ENCODE measurements around the gene ALDH9A1.
"Not testable (repeated sequence)": the region's sequence is repeated elsewhere in the genome, so short reads cannot be mapped to it uniquely, and the experiment has no call there.

The ALDH9A1 gene

DNA sequence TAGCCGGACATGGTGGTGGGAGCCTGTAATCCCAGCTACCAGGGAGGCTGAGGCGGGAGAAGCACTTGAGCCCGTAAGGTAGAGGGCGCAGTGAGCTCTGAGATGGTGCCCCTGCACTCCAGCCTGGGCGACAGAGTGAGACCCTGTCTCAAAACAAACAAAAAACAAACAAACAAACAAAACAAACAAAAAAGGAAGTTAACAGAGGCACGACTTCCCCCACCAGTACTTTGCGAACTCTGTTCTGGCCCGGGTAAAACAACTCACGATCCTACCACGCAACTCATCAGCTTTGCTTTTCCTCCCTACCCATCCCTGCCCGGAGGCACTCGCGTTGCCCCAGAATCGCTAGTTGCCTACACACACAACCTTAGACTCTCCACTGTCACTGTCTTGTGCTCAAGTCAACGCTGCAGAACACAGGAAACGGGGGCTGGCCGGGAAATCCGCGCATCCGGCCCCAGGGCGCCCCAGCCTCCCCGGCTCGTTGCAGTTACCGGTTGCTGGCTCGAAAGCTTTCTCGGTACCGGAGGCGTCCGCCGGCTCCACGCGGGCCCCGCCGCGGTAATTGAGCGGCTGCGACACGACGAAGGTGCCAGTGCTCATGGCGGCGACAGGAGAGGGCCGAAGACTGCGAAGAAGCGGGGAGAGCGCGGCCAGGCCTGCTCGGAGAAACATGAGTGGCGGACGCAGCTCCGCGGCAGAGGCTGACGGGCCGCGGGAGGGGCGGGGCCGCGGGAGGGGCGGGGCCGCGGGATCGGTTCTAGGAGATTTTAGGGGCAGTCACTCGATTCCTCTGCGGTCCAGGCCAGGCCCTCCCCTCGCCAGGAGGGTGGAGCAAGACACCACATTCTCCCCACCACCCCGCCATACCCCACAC is at the start of gene ALDH9A1:
Gene ALDH9A1, minus strand, starts transcription at position 682 of the 880 bp plus-strand sequence. Its CDS starts 4 bp downstream, at position 678.
- in situ Hi-C loops (cut with MboI; ENCODE audit: low sequenced_read_pairs): no loop called here

DNA sequence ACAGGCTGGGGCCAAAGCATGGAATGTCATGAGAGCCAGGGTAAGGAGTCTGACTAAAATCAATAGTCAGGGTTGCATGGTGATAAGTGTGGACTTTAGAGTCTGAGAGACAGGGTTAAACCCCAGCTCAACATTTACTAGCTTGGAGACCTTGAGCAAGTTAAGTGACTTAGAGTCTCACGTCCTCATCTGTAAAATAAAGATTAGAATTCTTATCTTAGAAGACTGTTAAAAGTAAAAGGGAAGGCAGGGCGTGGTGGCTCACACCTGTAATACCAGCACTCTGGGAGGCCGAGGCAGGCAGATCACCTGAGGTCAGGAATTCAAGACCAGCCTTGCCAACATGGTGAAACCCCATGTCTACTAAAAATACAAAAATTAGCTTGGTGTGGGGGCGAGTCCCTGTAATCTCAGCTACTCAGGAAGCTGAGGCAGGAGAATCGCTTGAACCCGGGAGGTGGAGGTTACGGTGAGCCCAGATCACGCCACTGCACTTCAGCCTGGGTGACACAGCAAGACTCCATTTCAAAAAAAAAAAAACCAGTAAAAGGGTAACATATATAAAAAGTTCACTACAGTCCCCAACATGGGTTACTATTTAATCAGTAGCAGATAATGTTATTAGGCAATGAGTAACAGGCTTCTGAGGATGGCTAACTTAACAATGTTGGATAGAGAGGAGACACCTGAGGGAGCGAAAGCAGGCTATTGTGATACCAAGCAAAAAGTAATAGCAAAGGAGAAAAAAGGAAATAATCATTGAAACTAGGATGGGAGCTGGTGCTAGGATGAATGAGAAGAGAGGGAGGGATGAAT is 49.5 kb upstream of the ALDH9A1 start:
- in situ Hi-C loops (cut with MboI; ENCODE audit: low sequenced_read_pairs): no loop called here

DNA sequence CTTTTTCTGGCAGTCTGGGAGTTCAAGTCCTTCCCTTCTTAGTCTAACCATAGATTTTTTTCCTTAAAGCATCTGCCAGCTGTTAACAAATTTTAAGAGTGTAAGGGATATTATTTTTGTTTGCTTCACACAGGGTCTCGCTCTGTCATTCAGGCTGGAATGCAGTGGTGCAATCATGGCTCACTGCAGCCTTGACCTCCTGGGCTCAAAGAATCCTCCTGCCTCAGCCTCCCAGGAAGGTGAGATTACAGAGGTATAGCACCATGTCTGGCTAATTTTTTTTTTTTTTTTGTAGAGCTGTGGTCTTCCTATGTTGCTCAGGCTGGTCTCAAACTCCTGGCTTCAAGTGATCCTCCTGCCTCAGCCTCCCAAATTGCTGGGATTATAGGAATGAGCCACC is 46.6 kb upstream of the ALDH9A1 start:
- in situ Hi-C loops (cut with MboI; ENCODE audit: low sequenced_read_pairs): not testable (repeated sequence)

DNA sequence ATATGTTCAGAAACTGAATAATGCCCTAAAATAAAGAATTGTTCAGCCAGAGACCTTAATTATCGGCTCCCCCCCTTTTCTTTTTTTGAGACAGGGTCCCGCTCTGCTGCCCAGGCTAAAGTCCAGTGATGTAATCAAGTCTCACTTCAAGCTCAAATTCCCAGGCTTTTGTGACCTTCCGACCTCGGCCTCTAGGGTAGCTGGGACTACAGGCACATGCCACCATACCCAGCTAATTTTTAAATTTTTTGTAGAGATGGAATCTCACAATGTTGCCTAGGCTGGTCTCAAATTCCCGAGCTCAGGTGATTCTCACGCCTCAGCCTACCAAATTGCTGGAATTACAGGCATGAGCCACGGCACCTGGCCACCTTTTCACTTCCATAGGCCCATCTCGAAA is 43.8 kb upstream of the ALDH9A1 start:
- in situ Hi-C loops (cut with MboI; ENCODE audit: low sequenced_read_pairs): no loop called here

DNA sequence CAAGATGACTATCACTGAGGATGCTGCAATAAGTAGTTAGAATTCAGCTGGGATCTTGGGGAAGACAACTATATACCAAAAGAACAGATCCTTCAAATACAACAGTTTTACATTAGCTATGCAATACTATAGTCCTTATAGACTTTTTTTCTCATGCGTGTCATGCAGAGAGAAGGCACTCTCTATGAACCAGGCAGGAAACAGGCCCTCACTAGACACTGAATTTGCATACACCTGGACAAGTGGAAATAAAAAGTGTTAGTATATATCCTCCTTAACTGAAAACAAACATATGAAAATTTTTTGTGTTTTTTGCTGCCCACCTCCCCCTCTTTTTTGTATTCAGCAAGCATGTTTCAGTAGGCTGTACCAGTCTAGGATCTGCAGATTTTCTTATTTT is 40.4 kb upstream of the ALDH9A1 start:
- in situ Hi-C loops (cut with MboI; ENCODE audit: low sequenced_read_pairs): no loop called here

DNA sequence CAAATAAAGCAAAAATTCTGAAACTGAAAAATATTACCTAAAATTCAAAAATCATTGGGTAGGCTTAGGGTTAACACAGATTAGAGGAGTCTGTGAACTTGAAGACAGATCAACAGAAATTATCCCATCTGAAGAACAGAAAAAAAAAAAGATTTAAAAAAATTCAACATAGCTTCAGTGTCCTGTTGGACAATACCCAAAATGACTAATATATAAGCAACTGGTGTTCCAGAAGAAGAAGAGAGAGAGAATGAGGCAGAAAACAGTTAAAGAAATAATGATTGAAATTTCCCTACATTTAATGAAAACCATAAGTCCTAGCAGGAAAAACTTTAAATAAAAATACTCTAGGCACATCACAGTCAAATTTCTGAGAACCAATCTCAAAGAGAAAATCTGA is 38.8 kb upstream of the ALDH9A1 start:
- in situ Hi-C loops (cut with MboI; ENCODE audit: low sequenced_read_pairs): no loop called here

DNA sequence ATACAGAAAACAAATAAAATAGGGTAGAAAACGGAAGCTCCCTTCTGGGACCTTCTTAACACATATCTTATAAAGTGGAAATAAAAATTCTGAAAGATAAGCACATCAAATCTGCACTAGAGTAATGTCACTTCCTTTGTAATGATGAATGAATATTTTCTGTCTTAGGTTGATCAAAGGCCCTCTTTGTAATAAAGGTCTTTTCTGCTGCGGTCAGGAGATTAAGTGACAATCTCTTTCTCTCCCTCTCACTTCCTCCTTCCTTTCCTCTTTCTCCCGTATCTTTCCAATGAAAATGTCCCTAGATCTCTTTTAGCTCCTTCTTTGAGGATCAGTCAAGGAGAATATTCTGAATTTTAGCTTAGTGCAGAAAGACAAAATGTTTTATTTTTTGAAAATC is 36.5 kb upstream of the ALDH9A1 start:
- in situ Hi-C loops (cut with MboI; ENCODE audit: low sequenced_read_pairs): no loop called here

DNA sequence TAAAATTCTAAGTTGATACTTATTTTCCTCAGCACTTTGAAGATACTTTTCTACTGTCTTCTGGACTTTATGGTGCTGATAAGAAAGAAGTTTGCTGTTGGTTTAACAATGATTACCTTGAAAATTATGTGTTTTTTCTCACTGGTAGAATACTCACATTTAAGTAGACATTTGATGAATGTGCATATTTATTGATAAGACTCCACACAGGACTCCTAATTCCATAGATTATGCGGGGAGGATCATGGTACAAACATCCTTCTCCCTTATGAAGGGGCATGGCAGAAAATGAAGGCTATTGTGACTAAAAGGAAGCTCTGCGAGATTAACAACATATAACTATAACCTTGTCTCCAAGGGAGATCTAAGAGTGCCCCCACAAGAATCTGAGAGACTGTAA is 28.5 kb upstream of the ALDH9A1 start:
- in situ Hi-C loops (cut with MboI; ENCODE audit: low sequenced_read_pairs): no loop called here

DNA sequence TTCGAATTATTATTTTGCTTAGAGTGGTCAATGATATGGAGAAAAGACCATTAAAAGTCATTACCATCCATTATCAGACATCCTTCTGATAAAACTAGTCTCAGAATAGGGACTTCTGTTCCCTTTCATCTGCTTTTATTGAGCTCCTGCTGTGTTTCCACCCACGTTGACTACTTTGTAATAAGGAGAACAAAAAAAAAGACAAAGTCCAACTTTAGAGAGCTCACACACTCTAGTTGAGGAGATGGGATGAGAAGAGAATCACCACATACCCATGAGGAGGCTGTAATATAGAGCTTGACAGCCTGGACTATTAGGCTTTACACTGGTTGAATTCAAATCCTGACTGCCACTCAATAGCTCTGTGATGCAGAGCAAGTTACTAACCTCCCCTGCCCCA is 27.8 kb upstream of the ALDH9A1 start:
- in situ Hi-C loops (cut with MboI; ENCODE audit: low sequenced_read_pairs): no loop called here

DNA sequence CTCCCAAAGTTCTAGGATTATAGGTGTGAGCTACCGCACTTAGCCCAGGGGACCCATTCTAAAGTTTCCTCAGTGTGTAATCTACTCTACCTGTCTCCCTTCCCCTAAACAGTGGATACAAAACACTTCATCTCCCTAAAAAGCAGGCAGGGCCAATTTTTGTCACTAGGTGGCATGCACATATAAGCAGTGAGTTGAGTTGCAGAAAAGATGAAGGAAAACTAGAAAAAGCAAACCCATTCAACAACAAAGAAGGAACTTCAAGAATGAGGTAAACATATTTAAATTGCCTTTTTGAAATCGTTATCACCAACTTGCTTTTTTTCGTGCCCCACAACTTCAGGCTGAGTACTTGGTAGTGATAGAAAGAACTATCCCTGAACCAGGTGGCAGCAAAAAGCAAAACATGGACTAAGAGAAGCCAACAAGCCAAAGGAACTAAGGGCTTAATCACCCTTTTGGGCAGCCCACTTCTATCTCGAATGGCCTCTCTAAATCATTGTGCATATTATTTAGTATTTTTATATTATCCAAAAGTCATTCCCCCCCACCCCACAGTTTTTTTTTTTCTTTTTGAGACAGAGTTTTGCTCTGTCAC is 19.7 kb upstream of the ALDH9A1 start:
- in situ Hi-C loops (cut with MboI; ENCODE audit: low sequenced_read_pairs): no loop called here

DNA sequence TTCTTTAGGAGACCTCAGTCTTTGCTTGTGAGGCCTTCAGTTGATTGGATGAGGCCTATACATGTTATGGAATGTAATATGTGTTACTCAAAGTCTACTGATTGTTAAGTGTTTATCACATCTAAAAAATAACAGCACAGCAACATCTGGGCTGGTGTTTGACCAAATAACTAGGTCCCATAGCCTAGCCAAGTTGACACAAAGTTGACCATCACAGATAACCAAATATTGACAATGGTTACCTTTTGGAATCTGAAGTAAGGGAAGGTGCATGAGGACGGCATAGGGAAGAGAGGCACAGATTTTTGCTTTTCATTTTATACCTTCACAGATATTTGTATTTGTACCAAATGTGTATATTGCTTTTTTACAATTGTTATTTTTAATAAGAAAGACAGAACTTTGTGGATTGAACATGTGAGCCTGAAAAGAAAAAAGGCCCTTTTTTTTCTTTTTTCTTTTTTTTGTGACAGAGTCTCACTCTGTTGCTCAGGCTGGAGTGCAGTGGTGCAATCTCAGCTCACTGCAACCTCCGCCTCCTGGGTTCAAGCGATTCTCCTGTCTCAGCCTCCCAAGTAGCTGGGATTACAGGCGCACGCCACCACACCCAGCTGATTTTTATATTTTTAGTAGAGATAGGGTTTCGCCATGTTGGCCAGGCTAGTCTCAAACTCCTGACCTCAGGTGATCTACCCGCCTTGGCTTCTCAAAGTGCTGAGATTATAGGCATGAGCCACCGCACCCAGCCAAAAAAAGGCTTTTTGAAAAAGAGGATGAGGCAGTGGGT is 18.1 kb upstream of the ALDH9A1 start:
- in situ Hi-C loops (cut with MboI; ENCODE audit: low sequenced_read_pairs): not testable (repeated sequence)

DNA sequence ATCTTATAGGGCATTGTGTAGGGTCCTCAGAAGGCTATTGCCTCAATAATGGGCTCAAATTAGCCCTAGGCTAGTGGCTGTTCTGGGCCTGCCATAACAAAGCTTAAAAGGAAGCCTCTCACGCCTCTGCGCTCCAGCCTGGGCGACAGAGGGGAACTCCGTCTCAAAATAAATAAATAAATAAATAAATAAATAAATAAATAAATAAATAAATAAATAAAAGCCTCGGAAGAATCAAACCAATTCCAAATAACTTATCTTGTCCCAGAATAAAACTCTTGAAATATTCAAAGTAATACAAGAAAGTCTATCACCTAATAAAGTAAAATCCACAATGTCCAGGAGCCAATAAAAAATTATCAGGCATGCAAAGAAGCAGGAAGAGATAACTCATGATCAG is 14.4 kb upstream of the ALDH9A1 start:
- in situ Hi-C loops (cut with MboI; ENCODE audit: low sequenced_read_pairs): no loop called here

DNA sequence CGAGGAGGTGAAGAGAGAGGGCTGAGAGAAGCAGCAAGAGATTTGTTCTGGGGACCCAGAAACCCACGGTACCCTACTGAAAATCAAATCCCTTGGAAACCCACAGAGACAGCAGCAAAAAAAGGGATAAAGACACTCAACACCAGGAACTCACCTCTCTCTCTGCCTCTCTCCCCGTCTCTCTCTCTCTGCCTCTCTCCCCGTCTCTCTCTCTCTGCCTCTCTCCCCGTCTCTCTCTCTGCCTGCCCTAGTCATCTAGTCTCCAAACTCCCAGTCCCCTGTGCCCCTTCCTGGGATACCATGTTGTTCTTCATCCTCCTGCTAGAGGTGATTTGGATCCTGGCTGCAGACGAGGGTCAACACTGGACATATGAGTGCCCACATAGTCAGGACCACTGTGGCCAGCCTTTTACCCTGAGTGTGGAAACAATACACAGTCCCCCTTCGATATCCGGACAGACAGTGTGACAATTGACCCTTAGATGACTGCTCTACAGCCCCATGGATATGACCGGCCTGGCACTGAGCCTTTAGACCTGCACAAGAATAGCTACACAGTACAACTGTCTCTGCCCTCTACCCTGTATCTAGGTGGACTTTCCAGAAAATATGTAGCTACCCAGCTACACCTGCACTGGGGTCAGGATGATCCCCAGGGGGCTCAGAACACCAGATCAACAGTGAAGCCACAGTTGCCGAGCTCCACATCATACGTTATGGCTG is 9.8 kb upstream of the ALDH9A1 start:
- in situ Hi-C loops (cut with MboI; ENCODE audit: low sequenced_read_pairs): no loop called here

DNA sequence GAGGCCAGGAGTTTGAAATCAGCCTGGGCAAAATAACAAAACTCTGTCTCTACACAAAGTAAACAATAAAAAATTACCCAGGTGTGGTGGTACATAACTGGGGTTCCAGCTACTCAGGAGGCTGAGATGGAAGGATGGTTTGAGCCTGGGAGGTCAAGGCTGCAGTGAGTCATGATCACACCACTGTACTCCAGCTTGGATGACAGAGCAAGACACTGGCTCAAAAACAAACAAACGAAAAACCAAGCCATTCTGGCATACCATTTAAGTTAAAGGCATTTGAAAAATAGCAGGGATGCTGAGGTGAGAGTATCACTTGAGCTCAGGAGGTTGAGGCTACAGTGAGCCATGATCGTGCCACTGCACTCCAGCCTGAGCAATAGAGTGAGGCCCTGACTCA is 5.3 kb upstream of the ALDH9A1 start:
- in situ Hi-C loops (cut with MboI; ENCODE audit: low sequenced_read_pairs): no loop called here

DNA sequence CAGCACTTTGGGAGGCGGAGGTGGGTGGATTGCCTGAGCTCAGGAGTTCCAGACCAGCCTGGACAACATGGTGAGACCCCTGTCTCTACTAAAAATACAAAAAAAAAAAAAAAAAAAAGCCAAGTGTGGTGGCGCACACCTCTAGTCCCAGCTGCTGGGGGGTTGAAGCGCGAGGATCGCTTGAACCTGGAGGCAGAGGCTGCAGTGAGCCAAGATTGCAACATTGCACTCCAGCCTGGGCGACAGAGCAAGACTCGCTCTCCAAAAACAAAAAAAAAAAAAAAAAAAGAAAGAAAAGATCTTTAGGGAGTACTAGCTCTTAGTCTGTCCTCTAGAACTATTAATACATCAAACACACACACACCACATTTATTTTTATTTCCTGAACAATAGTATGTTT is 3.6 kb upstream of the ALDH9A1 start:
- in situ Hi-C loops (cut with MboI; ENCODE audit: low sequenced_read_pairs): not testable (repeated sequence)

DNA sequence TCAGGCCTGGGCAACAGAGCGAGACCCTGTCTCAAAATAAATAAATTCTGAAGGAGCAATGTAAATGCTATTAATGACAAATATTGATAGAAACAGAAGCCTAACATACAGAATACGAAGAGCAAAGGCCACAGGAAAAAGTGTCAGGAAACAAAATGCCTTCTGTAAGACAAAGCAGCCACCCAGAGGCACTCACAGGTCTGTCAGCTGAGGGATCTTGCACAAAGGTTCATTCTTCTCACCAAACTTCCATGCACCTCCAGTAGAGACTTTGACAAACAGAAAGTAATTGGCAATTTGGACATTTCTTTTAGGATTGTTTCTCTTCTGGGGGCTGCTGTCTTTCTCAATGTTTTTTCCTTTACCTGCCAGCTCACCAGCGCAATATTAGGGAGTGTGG is 1.2 kb upstream of the ALDH9A1 start:
- in situ Hi-C loops (cut with MboI; ENCODE audit: low sequenced_read_pairs): no loop called here

DNA sequence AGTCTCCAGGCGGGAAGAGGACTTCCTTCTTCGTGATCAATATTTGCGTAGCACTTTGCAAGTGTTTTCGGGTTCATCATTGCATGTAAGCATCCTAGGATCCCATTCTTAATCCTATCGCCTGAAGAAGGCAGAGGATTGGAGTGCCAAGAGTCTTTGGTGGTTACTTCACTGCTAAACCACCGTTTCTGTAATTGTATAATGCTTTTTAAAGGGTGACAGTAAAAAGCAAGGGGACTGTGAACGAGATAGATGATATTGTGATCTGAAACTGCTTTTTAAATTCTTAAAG is 345 bp upstream of the ALDH9A1 start:
- in situ Hi-C loops (cut with MboI; ENCODE audit: low sequenced_read_pairs): no loop called here

DNA sequence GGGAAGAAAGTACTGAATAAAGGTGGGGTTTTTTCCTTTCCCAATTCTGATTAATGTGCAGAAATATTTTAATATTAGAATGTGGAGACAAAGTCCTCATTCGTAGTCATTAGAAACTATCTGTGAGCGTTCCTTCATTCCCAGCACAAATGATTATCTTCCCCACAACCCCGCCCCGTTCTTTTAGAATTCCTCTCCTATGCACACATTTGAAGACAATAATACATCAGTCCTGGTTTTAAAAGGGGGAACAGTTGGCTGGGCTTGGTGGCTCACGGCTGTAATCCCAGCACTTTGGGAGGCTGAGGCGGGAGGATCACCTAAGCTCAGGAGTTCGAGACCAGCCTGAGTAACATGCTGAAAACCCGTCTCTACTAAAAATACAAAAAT is 876 bp downstream of the ALDH9A1 start:
- in situ Hi-C loops (cut with MboI; ENCODE audit: low sequenced_read_pairs): no loop called here

DNA sequence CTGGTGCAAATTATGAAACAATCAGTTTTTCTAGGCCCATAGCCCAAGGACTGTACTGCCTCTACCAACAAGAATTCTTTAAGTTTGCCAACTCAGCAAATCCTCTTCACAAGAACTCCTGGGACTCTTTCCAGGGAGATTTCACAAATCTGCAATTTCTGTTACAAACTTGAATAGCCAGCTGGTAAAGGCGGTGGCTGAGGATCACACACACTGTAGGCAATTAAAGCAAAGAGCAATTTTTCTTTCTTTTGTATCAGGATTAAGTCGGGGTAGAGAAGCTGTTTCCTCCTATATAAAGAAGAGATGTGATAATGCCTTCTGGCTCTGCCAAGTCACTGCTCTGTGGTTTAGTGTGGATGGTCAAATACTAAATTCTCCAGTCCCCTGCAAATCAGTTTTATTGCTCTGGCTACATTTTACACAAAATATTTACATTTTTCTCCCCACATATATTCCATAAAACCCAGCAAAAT is 1.7 kb downstream of the ALDH9A1 start:
- in situ Hi-C loops (cut with MboI; ENCODE audit: low sequenced_read_pairs): no loop called here

DNA sequence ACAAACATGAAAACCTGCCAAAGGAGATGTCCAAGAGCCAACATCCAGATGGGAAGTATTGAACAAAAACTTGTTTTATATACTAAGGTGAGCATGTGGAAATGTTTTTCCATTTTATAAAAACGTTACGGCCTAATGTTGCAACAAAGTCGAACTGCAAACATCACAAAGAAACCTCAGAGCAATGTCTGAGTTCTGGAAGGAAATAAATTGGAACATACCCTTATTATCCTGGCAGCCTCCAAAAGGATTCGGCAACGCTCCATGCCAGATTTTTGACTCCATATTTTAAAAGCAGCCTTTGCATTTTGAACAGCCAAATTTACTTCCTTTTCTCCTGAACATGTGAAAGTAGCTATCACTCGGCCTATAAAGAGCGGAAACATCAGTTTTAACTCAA is 3.3 kb downstream of the ALDH9A1 start:
- in situ Hi-C loops (cut with MboI; ENCODE audit: low sequenced_read_pairs): no loop called here
